Activated naive CD4-positive, alpha-beta T cell treated with anti-CD3 and anti-CD28 coated beads for 36 hours (primary cell): ENCODE results near the gene HENMT1. TPM values are rescaled to one million over a fixed set of nuclear protein-coding genes. Genes with fewer than 3 reads are reported as not detected.
A peak's percentile ranks its signal among the peaks of the same experiment; 100 is the strongest.
"Not testable (repeated sequence)": the region's sequence is repeated elsewhere in the genome, so short reads cannot be mapped to it uniquely, and the experiment has no call there.

ENCODE experiments used
- CTCF ChIA-PET: fragments of 350-600 bp; sonication (Branson Sonifier 250); formaldehyde crosslinking; loops from one replicate; lab custom pipeline; 2021; ENCODE audit warnings: antibody characterized with exemption; lab: Charles Lee
- DNase-seq: peaks from one replicate; pipeline ENCODE4 v3.0.0-alpha.2; 2020
- H3K27ac Mint-ChIP-seq: one replicate; pipeline ENCODE4 v1.8.0; 2021; ENCODE audit warnings: mild to moderate bottlenecking, mixed read lengths
- H3K27me3 Mint-ChIP-seq: one replicate; pipeline ENCODE4 v1.8.0; 2021; ENCODE audit warnings: low read depth, mixed read lengths
- H3K36me3 Mint-ChIP-seq: one replicate; pipeline ENCODE4 v1.8.0; 2021; ENCODE audit warnings: low read depth, mixed read lengths
- H3K4me1 Mint-ChIP-seq: one replicate; pipeline ENCODE4 v1.8.0; 2021; ENCODE audit warnings: low read depth, mixed read lengths
- H3K4me3 Mint-ChIP-seq: one replicate; pipeline ENCODE4 v1.8.0; 2021; ENCODE audit warnings: mild to moderate bottlenecking, moderate library complexity, mixed read lengths
- H3K9me3 Mint-ChIP-seq: one replicate; pipeline ENCODE4 v1.8.0; 2021; ENCODE audit warnings: mixed read lengths
- intact Hi-C: fragments of 100-400 bp; cut with micrococcal nuclease; formaldehyde crosslinking; loops from one replicate; pipeline ENCODE4 v1.15.1; 2023
- total RNA-seq, 2 experiments: library from RNA; stranded (reverse); gene quantifications; one replicate each; pipeline ENCODE4 v1.2.3, GENCODE V29; 2021

The HENMT1 gene
- total RNA-seq, 2 experiments from 2014 or later = 18.7 to 19.3 TPM

DNA sequence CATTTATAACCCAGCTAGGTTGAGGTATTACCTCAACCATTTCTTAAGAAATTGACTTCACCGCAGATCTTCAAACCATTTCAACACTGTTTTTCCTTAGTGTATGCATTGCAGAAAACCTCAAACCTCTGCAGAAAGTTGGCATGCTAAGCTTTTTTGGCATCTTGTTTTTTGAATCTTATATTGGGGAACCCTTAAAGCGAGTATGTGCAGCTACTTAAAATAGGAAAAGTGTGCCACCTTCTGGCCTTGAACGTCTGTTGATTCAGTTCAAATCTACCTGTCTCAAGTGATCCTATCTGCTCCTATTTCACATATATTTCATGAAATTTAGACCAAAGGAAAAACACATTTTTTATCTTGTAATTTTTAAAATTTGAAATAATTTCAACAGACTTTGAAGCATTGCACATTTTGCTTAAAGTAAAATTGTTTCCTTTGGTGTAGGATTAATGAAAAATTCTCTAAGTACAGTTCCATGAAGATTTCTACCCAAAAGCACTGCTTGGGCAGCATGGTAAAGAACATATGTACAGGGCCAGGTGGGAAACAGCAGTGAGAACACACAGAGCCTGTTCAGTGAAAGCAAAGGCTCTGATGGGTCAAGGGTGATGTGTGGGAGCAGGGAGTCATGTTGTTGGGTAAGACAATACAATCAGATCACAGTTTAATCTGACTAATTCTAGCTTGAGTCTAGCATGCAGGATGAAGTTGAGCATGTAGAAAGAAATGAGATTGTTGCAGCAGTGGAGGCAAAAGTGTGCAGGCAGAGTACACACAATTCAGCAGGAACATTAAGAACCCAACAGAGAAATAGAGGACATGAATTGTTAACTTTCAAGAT, 17.2 kb downstream of the HENMT1 start:
- CTCF ChIA-PET = interaction anchor here (0.6 to 5.6 kb wide), 27 partner anchors 11 to 435 kb away, joined by 3 to 87 read pairs (median 4); partner anchors contain the start of genes EEIG2 and PRPF38B
- no peak overlapping the region for H3K4me3 Mint-ChIP-seq
- peaks cover 4% of the 10 kb centered on the region for H3K9me3 Mint-ChIP-seq
- H3K4me1 Mint-ChIP-seq = peaks cover 60% of the 10 kb centered on the region
- H3K36me3 Mint-ChIP-seq = peaks cover 22% of the 10 kb centered on the region
- DNase-seq = peak; percentile 71
- H3K27me3 Mint-ChIP-seq = no peaks in the 10 kb centered on the region
- no peak overlapping the region for H3K27ac Mint-ChIP-seq
- intact Hi-C loops = loop anchor here (1.0 to 5.0 kb wide), 8 partner anchors 53 to 861 kb away; partner anchors contain the start of gene SLC25A24

DNA sequence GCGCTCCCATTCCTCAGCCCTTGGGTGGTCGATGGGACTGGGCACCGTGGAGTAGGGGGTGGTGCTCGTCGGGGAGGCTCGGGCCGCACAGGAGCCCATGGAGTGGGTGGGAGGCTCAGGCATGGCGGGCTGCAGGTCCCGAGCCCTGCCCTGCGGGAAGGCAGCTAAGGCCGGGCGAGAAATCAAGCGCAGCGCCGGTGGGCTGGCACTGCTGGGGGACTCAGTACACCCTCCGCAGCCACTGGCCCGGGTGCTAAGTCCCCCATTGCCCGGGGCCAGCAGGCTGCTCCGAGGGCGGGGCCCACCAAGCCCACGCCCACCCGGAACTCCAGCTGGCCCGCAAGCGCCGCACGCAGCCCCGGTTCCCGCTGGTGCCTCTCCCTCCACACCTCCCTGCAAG, 20.0 kb downstream of the HENMT1 start:
- H3K36me3 Mint-ChIP-seq, H3K27ac Mint-ChIP-seq, DNase-seq, H3K4me3 Mint-ChIP-seq, H3K27me3 Mint-ChIP-seq, H3K9me3 Mint-ChIP-seq: not testable (repeated sequence)
- CTCF ChIA-PET = interaction anchor here (1.3 to 1.5 kb wide), 4 partner anchors 48 to 128 kb away, joined by 3 to 5 read pairs (median 4); no protein-coding TSS in a partner anchor
- intact Hi-C loops = loop anchor here (5.0 kb wide), 2 partner anchors 439 to 514 kb away; partner anchors contain the start of gene SLC25A24
- H3K4me1 Mint-ChIP-seq = peaks cover 41% of the 10 kb centered on the region

DNA sequence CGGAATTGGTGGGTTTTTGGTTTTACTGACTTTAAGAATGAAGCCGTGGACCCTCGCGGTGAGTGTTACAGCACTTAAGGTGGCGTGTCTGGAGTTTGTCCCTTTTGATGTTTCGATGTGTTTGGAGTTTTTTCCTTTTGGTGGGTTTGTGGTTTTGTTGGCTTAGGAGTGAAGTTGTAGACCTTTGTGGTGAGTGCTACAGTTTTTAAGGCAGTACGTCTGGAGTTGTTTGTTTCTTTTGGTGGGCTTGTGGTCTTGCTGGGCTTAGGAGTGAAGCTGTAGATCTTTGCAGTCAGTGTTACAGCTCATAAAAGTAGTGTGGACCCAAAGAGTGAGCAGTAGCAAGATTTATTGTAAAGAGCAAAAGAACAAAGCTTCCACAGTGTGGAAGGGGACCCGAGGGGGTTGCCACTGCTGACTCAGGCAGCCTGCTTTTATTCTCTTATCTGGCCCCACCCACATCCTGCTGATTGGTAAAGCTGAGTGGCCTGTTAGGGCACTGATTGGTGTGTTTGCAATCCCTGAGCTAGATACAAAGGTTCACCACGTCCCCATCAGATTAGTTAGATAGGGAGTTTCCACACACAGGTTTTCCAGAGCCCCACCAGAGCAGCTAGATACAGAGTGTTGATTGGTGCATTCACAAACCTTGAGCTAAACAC, 20.9 kb downstream of the HENMT1 start:
- H3K4me3 Mint-ChIP-seq = peak overlapping the region; percentile 45
- intact Hi-C loops = loop anchor here (5.0 kb wide), 2 partner anchors 438 to 513 kb away; partner anchors contain the start of gene SLC25A24
- no peaks in the 10 kb centered on the region for H3K9me3 Mint-ChIP-seq
- no peaks in the 10 kb centered on the region for H3K27me3 Mint-ChIP-seq
- peaks cover 33% of the 10 kb centered on the region for H3K4me1 Mint-ChIP-seq
- peak overlapping the region; percentile 77 for H3K27ac Mint-ChIP-seq
- peaks cover 4% of the 10 kb centered on the region for H3K36me3 Mint-ChIP-seq
- CTCF ChIA-PET = interaction anchor here (0.7 to 1.5 kb wide), 5 partner anchors 41 to 128 kb away, joined by 3 to 5 read pairs (median 4); no protein-coding TSS in a partner anchor
- DNase-seq = peak; percentile 76

DNA sequence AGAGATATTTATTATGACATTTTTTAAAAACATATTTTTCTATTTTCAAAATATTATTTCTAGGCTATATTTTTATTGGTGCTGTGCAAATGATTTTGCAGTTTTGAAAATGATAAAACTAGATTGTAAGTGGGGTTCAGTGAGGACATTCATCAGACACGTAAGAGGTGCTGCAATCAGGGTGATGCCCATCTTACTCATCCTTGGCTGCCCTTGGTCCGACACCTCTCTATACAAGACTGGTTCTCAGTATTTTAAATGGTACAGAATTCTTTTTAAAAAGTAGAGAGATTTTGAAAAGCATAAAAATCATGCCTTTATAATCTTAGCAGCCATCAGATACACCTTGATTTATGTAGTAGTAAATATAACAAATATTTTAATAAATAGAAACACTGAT, 24.0 kb downstream of the HENMT1 start:
- Mint-ChIP-seq H3K27me3 (no peaks in the 10 kb centered on the region), H3K27ac (no peak overlapping the region), H3K4me3 (no peak overlapping the region), H3K36me3 (peaks cover 6% of the 10 kb centered on the region), H3K9me3 (no peaks in the 10 kb centered on the region), H3K4me1 (peaks cover 12% of the 10 kb centered on the region)
- DNase-seq = no peak
- intact Hi-C loops = no loop called here
- CTCF ChIA-PET = no interaction called here

DNA sequence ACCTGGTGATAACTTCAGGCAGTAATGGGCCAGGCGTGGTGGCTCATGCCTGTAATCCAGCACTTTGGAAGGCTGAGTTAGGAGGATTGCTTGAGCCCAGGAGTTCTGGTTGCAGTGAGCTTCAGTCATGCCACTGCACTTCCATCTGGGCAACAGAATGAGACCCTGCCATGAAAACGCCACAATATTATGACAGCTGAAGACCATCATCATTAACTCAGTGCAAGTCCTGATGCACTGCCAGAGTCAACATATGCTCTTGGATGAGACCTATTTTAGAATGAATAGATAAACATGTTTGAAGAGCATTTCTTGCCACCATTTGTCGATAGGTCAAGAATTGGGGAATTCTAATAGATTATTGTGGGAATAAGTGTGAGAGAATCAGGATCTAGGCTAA, 26.4 kb downstream of the HENMT1 start:
- no peak for DNase-seq
- no peaks in the 10 kb centered on the region for H3K27me3 Mint-ChIP-seq
- H3K27ac Mint-ChIP-seq = no peak overlapping the region
- H3K4me1 Mint-ChIP-seq = peaks cover 1% of the 10 kb centered on the region
- peaks cover 6% of the 10 kb centered on the region for H3K36me3 Mint-ChIP-seq
- intact Hi-C loops = no loop called here
- CTCF ChIA-PET = no interaction called here
- H3K9me3 Mint-ChIP-seq = no peaks in the 10 kb centered on the region
- H3K4me3 Mint-ChIP-seq = no peak overlapping the region

DNA sequence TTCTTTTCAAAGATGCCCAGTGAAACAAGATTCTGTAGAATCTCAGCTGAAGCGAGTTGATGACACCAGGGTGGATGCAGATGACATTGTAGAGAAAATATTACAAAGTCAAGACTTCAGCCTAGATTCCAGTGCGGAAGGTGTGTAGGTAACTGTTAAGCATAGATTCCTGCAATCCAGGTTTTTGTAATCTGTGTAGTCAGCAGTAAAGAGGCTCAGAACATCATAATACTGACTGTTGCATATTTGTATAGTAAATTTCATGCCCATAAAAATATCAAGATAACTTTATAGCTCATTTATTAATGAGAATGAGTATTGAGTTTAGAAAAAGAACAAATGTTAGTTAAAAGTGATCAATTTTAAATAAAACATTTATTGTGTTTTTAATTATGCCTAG, 32.2 kb downstream of the HENMT1 start:
- Mint-ChIP-seq H3K4me3 (no peak overlapping the region), H3K9me3 (no peaks in the 10 kb centered on the region), H3K36me3 (peaks cover 5% of the 10 kb centered on the region), H3K27ac (no peak overlapping the region), H3K4me1 (no peaks in the 10 kb centered on the region), H3K27me3 (no peaks in the 10 kb centered on the region)
- DNase-seq = no peak
- CTCF ChIA-PET = interaction anchor here (0.8 to 0.9 kb wide), 2 partner anchors 15 to 117 kb away, joined by 3 read pairs; no protein-coding TSS in a partner anchor
- intact Hi-C loops = no loop called here

DNA sequence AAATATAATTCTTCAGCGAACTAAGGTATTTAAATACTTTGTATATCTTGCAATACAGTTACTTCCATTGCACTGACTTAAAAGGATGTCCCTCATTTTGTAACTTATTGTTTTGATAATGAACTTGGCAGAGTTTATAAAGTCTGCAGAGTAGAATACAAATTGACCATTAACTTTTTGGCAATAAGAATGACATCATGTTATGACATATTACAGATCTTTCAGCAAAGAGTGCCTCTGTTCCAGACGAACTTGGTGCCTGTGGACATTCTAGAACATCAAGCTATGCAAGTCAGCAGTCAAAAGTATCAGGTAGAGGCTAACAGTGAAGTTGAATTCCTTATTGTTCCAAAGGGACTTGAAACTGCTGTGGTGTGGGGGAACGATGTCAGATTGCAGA, 32.9 kb downstream of the HENMT1 start:
- no peak for DNase-seq
- Mint-ChIP-seq H3K27ac (no peak overlapping the region), H3K9me3 (no peaks in the 10 kb centered on the region), H3K4me3 (no peak overlapping the region), H3K27me3 (no peaks in the 10 kb centered on the region), H3K36me3 (peaks cover 3% of the 10 kb centered on the region), H3K4me1 (no peaks in the 10 kb centered on the region)
- CTCF ChIA-PET = interaction anchor here (0.9 kb wide), 1 partner anchor 14 kb away, joined by 3 read pairs; no protein-coding TSS in a partner anchor
- intact Hi-C loops = no loop called here

DNA sequence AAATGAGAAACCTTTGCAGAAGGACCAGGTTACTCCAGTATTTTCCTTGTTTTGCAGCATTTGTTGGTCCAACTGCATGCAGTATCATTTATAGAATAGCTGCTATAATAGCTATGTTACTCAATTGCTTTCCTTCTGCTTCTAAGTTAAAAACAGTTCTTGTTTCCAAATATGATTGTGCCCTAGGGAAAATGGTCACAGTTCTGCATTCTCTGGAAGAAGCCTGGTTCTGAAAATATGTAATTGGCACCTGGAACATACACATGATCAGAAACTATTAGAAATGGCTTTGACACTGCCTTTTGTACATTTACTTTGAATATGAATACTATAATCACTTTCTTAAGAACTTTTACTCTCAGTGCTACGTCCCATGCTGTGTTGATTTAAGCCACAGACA, 33.6 kb downstream of the HENMT1 start:
- Mint-ChIP-seq H3K9me3 (no peaks in the 10 kb centered on the region), H3K27ac (no peak overlapping the region), H3K27me3 (no peaks in the 10 kb centered on the region), H3K4me1 (no peaks in the 10 kb centered on the region), H3K4me3 (no peak overlapping the region), H3K36me3 (peaks cover 3% of the 10 kb centered on the region)
- CTCF ChIA-PET = interaction anchor here (1.1 kb wide), 1 partner anchor 19 kb away, joined by 3 read pairs; no protein-coding TSS in a partner anchor
- intact Hi-C loops = no loop called here
- DNase-seq = no peak

DNA sequence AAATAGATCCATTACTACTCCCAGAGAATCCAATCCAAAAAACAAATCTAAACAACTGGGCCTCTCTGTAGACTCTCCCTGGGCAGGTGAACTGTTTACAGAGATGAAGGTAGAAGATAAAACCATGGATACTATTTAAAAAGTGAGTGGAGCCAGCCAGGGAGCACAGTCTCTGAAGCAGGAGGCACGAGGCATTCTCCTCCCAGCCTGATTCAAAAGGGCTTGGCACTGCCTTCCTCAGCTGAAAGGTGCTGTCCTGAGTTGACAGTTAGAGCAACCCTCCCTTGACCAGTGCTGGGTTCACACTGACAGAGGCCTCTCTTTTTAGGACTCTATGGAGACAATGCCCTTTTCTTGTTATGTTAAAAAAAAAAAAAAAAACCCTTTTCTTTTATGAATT, 36.8 kb downstream of the HENMT1 start:
- H3K4me1 Mint-ChIP-seq = no peaks in the 10 kb centered on the region
- no peak overlapping the region for H3K27ac Mint-ChIP-seq
- intact Hi-C loops = no loop called here
- H3K9me3 Mint-ChIP-seq = no peaks in the 10 kb centered on the region
- H3K36me3 Mint-ChIP-seq = no peaks in the 10 kb centered on the region
- no peak overlapping the region for H3K4me3 Mint-ChIP-seq
- CTCF ChIA-PET = no interaction called here
- no peaks in the 10 kb centered on the region for H3K27me3 Mint-ChIP-seq
- no peak for DNase-seq

DNA sequence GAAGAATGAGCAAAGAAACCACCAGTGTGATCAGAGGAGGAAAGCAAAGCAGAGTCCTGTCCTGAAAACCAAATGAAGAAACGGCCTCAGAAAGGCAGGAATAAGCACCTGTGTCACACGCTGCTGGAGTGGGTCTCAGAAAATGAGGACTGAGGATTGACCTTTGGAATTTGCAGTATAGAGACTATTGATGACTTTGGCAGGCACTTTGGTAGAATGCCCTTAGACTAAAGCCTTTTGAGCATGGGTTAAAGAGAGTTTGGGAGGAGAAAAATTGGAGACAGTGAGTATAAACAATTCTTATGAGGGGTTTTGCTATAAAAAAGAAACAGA, 43.2 kb downstream of the HENMT1 start:
- DNase-seq = no peak
- CTCF ChIA-PET = no interaction called here
- H3K4me3 Mint-ChIP-seq = no peak overlapping the region
- H3K4me1 Mint-ChIP-seq = no peaks in the 10 kb centered on the region
- H3K36me3 Mint-ChIP-seq = no peaks in the 10 kb centered on the region
- H3K27me3 Mint-ChIP-seq = no peaks in the 10 kb centered on the region
- intact Hi-C loops = no loop called here
- H3K9me3 Mint-ChIP-seq = no peaks in the 10 kb centered on the region
- no peak overlapping the region for H3K27ac Mint-ChIP-seq

DNA sequence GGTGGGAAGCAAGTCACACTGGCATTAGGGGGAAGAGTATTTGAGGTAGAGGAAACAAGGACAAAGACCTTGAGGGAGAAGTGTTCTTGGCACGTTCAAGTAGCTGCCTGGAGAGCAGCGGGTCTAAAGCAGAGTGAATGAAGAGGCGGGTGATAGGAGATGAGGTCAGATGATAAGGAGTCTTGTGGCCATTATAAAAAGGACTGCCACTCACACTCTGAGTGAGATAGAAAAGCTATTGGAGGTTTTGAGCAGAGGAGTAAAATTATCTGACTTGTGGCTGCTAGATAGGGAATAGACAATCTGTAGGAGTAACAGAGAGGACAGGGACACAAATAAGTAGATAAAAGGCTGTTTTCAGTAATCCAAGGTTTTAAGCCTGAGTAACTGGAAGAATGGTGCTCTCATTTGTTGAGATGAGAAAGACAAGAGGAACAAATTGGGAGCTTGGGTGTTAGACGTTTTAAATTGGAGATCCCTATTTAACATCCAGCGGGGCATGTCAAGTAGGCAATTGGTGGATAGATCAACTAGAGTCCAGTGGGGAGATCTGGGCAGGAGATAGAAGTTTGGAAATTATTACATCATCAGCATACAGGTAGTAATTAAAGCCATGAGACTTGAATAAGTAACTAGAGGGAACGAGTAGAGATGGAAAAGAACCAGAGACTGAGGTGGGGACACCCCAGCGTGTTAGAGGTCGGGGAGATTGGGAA, 43.7 kb downstream of the HENMT1 start:
- no peaks in the 10 kb centered on the region for H3K9me3 Mint-ChIP-seq
- CTCF ChIA-PET = no interaction called here
- intact Hi-C loops = no loop called here
- no peaks in the 10 kb centered on the region for H3K4me1 Mint-ChIP-seq
- no peak for DNase-seq
- no peak overlapping the region for H3K4me3 Mint-ChIP-seq
- no peaks in the 10 kb centered on the region for H3K36me3 Mint-ChIP-seq
- no peak overlapping the region for H3K27ac Mint-ChIP-seq
- H3K27me3 Mint-ChIP-seq = no peaks in the 10 kb centered on the region

DNA sequence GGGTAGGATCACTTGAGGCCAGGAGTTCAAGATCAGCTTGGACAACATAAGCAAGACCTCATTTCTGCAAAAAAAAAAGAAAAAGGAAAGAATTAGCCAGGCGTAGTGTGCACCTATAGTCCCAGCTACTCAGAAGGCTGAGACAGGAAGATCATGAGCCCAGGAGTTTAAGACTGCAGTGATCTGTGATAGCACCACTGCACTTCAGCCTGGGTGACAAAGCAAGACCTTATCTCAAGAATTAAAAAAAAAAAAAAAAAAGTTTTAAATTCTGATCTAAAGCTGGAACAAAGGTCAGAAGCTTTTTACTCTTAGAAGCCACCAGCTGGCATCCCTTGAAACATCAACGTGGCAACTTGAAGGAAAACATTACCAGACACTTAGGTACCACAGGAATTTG, 45.3 kb downstream of the HENMT1 start:
- intact Hi-C loops = no loop called here
- Mint-ChIP-seq H3K4me3 (no peak overlapping the region), H3K9me3 (no peaks in the 10 kb centered on the region), H3K36me3 (no peaks in the 10 kb centered on the region), H3K4me1 (no peaks in the 10 kb centered on the region), H3K27me3 (no peaks in the 10 kb centered on the region), H3K27ac (no peak overlapping the region)
- no peak for DNase-seq
- CTCF ChIA-PET = interaction anchor here (0.6 kb wide), 1 partner anchor 148 kb away, joined by 5 read pairs; no protein-coding TSS in a partner anchor
